OCI-LY7 (cell line): ENCODE measurements around the gene CAMP. TPM values are rescaled to one million over a fixed set of nuclear protein-coding genes. Genes with fewer than 3 reads are reported as not detected.

Source experiments
- BruUV-seq: library from RNA; stranded (reverse); fragments of 400-500 nt; replicated peaks from 2 replicates; lab custom pipeline; 2021; lab: Mats Ljungman, UMichigan
- CTCF ChIA-PET: fragments of 300-600 bp; sonication (Branson Sonifier 250); formaldehyde crosslinking; loops from one replicate; lab custom pipeline; 2022; ENCODE audit warnings: antibody characterized with exemption; ENCODE audit not compliant: unreplicated experiment; lab: Charles Lee
- POLR2A ChIA-PET: fragments of 300-600 bp; sonication (Branson Sonifier 250); formaldehyde crosslinking; loops from one replicate; lab custom pipeline; 2022; ENCODE audit warnings: antibody characterized with exemption; lab: Charles Lee
- DNase-seq: peaks from one replicate; pipeline ENCODE4 v3.0.0-alpha.2; 2015; ENCODE audit warnings: low spot score
- H2AFZ ChIP-seq: fragments of 200-600 bp; sonication (generic), shearing (Covaris generic); 2 replicates; pipeline ENCODE4 v1.6.1; 2014; ENCODE audit warnings: mild to moderate bottlenecking, antibody characterized with exemption, low read length, moderate library complexity
- H3K27ac ChIP-seq: fragments of 200-600 bp; sonication (generic); 2 replicates; pipeline ENCODE4 v1.5.1; 2014; ENCODE audit warnings: mixed run types, low read depth, mild to moderate bottlenecking, moderate library complexity, low read length, inconsistent platforms; ENCODE audit not compliant: poor library complexity, severe bottlenecking
- H3K36me3 ChIP-seq: fragments of 200-600 bp; sonication (generic); 2 replicates; pipeline ENCODE4 v1.6.1; 2014; ENCODE audit warnings: mild to moderate bottlenecking, antibody characterized with exemption, low read length, moderate library complexity, mixed read lengths; ENCODE audit not compliant: insufficient read depth
- H3K4me1 ChIP-seq: fragments of 200-600 bp; sonication (generic); 2 replicates; pipeline ENCODE4 v1.5.1; 2014; ENCODE audit warnings: mild to moderate bottlenecking, low read length; ENCODE audit not compliant: insufficient read depth, poor library complexity, severe bottlenecking
- H3K4me2 ChIP-seq: fragments of 200-600 bp; sonication (generic); 2 replicates; pipeline ENCODE4 v1.6.1; 2014; ENCODE audit warnings: mild to moderate bottlenecking, low read length
- H3K4me3 ChIP-seq: fragments of 200-600 bp; sonication (generic); 2 replicates; pipeline ENCODE4 v1.5.1; 2014; ENCODE audit warnings: mild to moderate bottlenecking, low read depth, low read length; ENCODE audit not compliant: poor library complexity, severe bottlenecking
- H3K79me2 ChIP-seq: fragments of 200-600 bp; sonication (generic); 2 replicates; pipeline ENCODE4 v1.6.1; 2016; ENCODE audit warnings: low read depth, mild to moderate bottlenecking, low read length, moderate library complexity, mixed read lengths; ENCODE audit not compliant: insufficient read depth
- H3K9me2 ChIP-seq: fragments of 200-600 bp; sonication (generic); 2 replicates; pipeline ENCODE4 v1.6.1; 2016; ENCODE audit warnings: mild to moderate bottlenecking, low read length, mixed read lengths; ENCODE audit not compliant: insufficient read depth
- H3K9me3 ChIP-seq: fragments of 200-600 bp; sonication (generic); 2 replicates; pipeline ENCODE4 v1.6.1; 2014; ENCODE audit warnings: mild to moderate bottlenecking, mixed run types, low read length, mixed read lengths
- H4K20me1 ChIP-seq: fragments of 200-600 bp; sonication (generic); 2 replicates; pipeline ENCODE4 v1.6.1; 2014; ENCODE audit warnings: mild to moderate bottlenecking, antibody characterized with exemption, low read length, moderate library complexity, mixed read lengths; ENCODE audit not compliant: insufficient read depth
- CTCF ChIP-seq: fragments of 200-600 bp; sonication (generic); conservative IDR thresholded peaks from 2 replicates; pipeline ENCODE4 v1.5.1; 2014; ENCODE audit warnings: mild to moderate bottlenecking, antibody characterized with exemption, low read length, moderate library complexity, mixed read lengths
- EZH2phosphoT487 ChIP-seq: fragments of 200-600 bp; sonication (generic); IDR thresholded peaks from 2 replicates; pipeline ENCODE4 v1.6.1; 2018; ENCODE audit warnings: low read depth, borderline replicate concordance, mild to moderate bottlenecking, mixed run types, antibody characterized with exemption, low read length, moderate library complexity, mixed read lengths
- intact Hi-C: fragments of 100-400 bp; cut with micrococcal nuclease; formaldehyde crosslinking; loops from one replicate; pipeline ENCODE4 v1.10.0; 2022; ENCODE audit not compliant: unreplicated experiment
- total RNA-seq, 2 experiments: library from RNA; depleted of rRNA in 1 of 2; stranded (reverse); fragments of >200 nt in 1 of 2; shearing (Covaris generic) in 1 of 2; gene quantifications; 2 replicates each; pipeline ENCODE4 v1.2.3, GENCODE V29; 2014 to 2022

Gene CAMP
- total RNA-seq, 2 experiments from 2014 or later = 18.2 to 56.8 TPM

GRCh38 chr3:48233542-48233941, 10.2 kb downstream of the CAMP start:
- peaks cover 50% of the 10 kb centered on the region for H3K4me1 ChIP-seq
- H3K4me3 ChIP-seq = no peak overlapping the region
- ChIA-PET CTCF (interaction anchor here (1.2 kb wide), 1 partner anchor 39 kb away, joined by 7 read pairs; no protein-coding TSS in a partner anchor), POLR2A (no interaction called here)
- no TSS peak for BruUV-seq
- TF ChIP-seq EZH2phosphoT487 (no peak), CTCF (no peak)
- intact Hi-C loops = loop anchor here (2.0 kb wide), 1 partner anchor 39 kb away; no protein-coding TSS in a partner anchor
- H3K79me2 ChIP-seq = no peaks in the 10 kb centered on the region
- peak overlapping the region; percentile 77; the same call in 1 of the 2 replicates for H3K4me2 ChIP-seq
- H2AFZ ChIP-seq = peak overlapping the region; percentile 93; the same call in 1 of the 2 replicates
- H4K20me1 ChIP-seq = no peaks in the 10 kb centered on the region
- peak overlapping the region; percentile 30 for H3K27ac ChIP-seq
- no peaks in the 10 kb centered on the region for H3K36me3 ChIP-seq
- DNase-seq = no peak
- no peaks in the 10 kb centered on the region for H3K9me2 ChIP-seq
- H3K9me3 ChIP-seq = no peaks in the 10 kb centered on the region

- ChIA-PET CTCF (no interaction called here), POLR2A (interaction anchor here (1.3 kb wide), 1 partner anchor 13 kb away, joined by 6 read pairs; no protein-coding TSS in a partner anchor)
- no peak for DNase-seq
- BruUV-seq = no TSS peak
- H3K27ac ChIP-seq = no peak overlapping the region
- no peaks in the 10 kb centered on the region for H4K20me1 ChIP-seq
- H3K36me3 ChIP-seq = no peaks in the 10 kb centered on the region
- H3K4me3 ChIP-seq = no peak overlapping the region
- peaks cover 4% of the 10 kb centered on the region; the same call in 1 of the 2 replicates for H3K79me2 ChIP-seq
- no peaks in the 10 kb centered on the region for H3K9me2 ChIP-seq
- peak overlapping the region; percentile 19; the same call in 1 of the 2 replicates for H2AFZ ChIP-seq
- no peaks in the 10 kb centered on the region for H3K9me3 ChIP-seq
- peaks cover 42% of the 10 kb centered on the region for H3K4me1 ChIP-seq
- H3K4me2 ChIP-seq = no peak overlapping the region
- intact Hi-C loops = no loop called here
- TF ChIP-seq CTCF (no peak), EZH2phosphoT487 (no peak)
Observed at GRCh38 chr3:48236531-48236930, 13.2 kb downstream of the CAMP start.

- Histone ChIP-seq H3K4me3 (no peak overlapping the region), H3K4me1 (peaks cover 35% of the 10 kb centered on the region), H3K9me3 (no peaks in the 10 kb centered on the region), H3K36me3 (peaks cover 5% of the 10 kb centered on the region), H3K27ac (no peak overlapping the region), H2AFZ (no peak overlapping the region), H3K79me2 (peaks cover 25% of the 10 kb centered on the region), H4K20me1 (no peaks in the 10 kb centered on the region), H3K4me2 (no peak overlapping the region), H3K9me2 (no peaks in the 10 kb centered on the region)
- no TSS peak for BruUV-seq
- DNase-seq = no peak
- TF ChIP-seq CTCF (no peak), EZH2phosphoT487 (no peak)
- ChIA-PET CTCF (no interaction called here), POLR2A (interaction anchor here (0.7 to 0.9 kb wide), 4 partner anchors 9 to 223 kb away, joined by 3 read pairs; no protein-coding TSS in a partner anchor)
- intact Hi-C loops = no loop called here
Observed at GRCh38 chr3:48238531-48239085, 15.3 kb downstream of the CAMP start.
